ENCODE results near the gene TTR.

GRCh38 chr18:31611511-31611910 is 19.8 kb downstream of the TTR start:
- no peak for TF ChIP-seq USF1 (IDR thresholded peaks at IDR 0.05)
- TF ChIP-seq YY1 (IDR thresholded peaks at IDR 0.05; ENCODE audit: low read depth), result no peak
- TF ChIP-seq TCF12 (IDR thresholded peaks at IDR 0.05; ENCODE audit: low read depth), result no peak
- no peak for TF ChIP-seq CEBPB (IDR thresholded peaks at IDR 0.05)
- no peak for TF ChIP-seq TAF1 (IDR thresholded peaks at IDR 0.05; ENCODE audit: low read depth)

All from Ishikawa (cell line).